ENCODE measurements around the gene FAM171A2.

DNA sequence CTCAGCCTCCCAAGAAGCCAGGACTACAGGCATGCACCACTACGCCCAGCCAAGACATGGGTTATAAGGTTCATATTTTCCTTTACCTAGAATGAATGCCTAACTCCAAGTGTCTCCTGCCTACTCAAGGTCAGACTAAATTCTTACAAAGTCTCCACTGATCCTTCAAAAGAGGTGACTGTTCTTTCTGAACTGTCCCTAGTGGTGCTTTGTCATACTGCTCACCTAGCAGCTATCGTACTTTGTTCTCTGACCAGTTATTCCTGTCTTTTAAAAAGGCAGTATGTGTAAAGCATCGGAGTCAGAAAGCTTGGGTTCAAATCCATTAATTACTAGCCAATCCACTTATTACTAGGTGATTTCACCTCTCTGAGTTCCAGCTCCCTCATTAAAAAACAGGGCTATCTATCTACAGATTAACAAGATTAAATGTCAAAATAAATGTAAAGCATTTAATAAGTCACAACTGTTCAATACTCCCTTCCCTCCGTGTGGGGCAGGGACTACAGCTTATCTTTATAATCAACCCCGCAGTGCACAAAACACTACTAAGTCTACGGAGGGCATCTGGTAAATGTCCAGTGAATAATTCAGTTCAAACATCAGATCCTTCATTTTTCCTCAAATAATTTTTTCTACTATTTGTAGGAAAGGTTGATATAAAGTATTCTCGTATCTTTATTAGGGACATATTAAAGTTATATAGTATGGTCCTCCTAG, 45.8 kb upstream of the FAM171A2 start:
- TF ChIP-seq, protein P1, sequence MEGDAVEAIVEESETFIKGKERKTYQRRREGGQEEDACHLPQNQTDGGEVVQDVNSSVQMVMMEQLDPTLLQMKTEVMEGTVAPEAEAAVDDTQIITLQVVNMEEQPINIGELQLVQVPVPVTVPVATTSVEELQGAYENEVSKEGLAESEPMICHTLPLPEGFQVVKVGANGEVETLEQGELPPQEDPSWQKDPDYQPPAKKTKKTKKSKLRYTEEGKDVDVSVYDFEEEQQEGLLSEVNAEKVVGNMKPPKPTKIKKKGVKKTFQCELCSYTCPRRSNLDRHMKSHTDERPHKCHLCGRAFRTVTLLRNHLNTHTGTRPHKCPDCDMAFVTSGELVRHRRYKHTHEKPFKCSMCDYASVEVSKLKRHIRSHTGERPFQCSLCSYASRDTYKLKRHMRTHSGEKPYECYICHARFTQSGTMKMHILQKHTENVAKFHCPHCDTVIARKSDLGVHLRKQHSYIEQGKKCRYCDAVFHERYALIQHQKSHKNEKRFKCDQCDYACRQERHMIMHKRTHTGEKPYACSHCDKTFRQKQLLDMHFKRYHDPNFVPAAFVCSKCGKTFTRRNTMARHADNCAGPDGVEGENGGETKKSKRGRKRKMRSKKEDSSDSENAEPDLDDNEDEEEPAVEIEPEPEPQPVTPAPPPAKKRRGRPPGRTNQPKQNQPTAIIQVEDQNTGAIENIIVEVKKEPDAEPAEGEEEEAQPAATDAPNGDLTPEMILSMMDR (conservative IDR thresholded peaks at IDR 0.05): no peak; the same call in 1 of the 2 replicates
- TF ChIP-seq ZFX (IDR thresholded peaks at IDR 0.05): no peak

Data from C4-2B (cell line).